Islet precursor cell (in vitro differentiated cells): ENCODE measurements around the gene KDM6B.
A peak's percentile ranks its signal among the peaks of the same experiment; 100 is the strongest.

ENCODE experiments used
- DNase-seq: peaks from one replicate; pipeline ENCODE4 v3.0.0-alpha.2; 2018

Gene KDM6B

DNA sequence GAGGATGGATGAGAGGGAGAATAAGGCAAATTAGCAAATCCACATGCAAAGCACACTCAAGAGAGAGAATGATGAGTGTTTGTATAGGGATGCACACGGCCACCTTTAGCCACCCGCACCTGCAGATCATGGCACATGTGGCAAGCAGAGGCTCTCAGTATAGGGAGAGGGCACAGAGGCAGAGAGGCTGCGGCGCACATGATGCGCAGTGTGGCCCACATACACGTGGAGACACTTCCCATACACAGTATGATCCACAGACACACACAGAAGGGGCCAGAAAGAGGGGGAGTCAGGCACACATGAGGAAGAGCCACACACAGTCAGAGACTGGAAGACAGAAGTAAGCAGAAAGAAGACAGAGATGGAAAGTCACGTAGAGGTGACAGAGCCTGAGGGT lies 48.1 kb downstream of the KDM6B start:
- DNase-seq, result peak; percentile 46

DNA sequence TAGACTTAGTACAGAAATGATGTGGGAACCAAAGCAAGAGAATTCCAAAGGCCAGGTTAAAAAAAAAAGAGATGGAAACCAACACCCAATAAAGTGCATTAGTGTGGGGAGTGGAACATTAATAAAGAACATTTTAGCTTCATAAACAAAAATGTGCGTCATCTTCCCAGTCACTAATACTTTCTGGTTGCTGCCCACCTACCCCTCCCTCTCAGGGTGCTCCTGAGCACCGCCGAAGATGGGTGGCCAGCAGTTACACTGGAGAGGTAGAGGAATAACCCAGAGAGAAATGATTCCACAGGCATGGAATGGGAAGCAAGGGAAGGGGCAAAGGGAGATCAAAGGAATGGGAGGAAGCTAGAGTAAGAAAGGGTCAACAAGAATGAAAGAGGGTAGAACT lies 48.6 kb downstream of the KDM6B start:
- peak; percentile 41 for DNase-seq
